Stimulated activated CD4-positive, alpha-beta T cell treated with anti-CD3 and anti-CD28 coated beads, Interleukin-4, amount 100 ng/mL, for 1 hour (primary cell): ENCODE measurements around the gene ARID1B.

Source experiments
- DNase-seq: peaks from one replicate; pipeline ENCODE4 v3.0.0-alpha.2; 2020

ARID1B gene

GRCh38 chr6:157236040-157236725, 459.0 kb downstream of the ARID1B start:
- peak; percentile 24 for DNase-seq

DNA sequence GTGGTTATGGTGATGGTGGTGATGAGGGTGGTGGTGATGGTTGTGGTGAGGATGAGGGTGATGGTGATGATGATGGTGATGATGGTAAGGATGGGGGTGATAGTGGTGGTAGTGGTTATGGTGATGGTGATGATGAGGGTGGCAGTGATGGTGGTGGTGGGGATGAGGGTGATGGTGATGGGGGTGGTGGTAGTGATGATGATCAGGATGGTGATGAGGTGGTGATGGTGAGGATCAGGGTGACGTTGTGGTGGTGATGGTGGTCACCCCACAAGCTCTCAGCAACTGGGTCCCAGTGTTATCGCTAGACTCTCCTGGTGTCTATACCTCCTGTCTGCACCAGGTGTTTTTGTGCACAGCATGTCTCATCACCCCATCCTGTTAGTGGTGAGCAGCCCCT, 461.2 kb downstream of the ARID1B start:
- DNase-seq: no peak

DNA sequence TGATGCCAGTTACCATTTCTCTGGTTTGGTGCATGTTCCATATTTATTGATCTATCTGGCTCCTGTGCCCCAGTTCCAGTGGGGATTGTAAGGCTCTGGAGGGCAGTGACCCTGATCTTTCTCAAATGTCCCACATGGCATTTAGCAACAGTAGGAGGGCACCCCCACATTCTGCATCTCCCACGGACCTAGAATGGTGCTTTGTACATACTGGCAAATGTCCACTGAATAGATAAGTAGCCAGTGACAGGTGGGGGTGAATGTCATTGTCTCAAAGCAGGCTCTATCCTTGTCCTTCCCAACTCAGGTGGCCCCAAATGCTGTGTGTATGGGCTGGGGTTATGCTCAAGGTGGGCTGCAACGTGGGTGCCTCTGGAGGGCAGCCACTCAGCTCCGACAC, 462.0 kb downstream of the ARID1B start:
- no peak for DNase-seq

DNA sequence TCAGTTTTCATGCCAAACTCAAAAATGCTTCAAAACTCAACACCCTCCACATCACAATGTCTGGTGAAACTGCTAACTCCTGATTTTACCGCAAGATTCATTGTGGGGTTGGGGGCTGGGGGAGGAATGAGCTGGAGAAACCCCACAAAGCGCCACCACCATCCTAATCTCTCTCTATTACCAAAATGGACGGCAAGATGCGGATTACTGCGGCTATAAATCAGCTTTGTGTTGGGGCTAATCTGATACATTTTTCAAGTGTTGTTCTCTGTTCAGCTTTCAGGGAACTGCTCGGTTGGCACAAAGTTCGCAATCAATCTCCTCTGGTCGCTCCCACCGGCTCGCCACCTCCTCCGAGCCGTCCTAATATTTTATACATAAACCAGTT, 462.5 kb downstream of the ARID1B start:
- no peak for DNase-seq

DNA sequence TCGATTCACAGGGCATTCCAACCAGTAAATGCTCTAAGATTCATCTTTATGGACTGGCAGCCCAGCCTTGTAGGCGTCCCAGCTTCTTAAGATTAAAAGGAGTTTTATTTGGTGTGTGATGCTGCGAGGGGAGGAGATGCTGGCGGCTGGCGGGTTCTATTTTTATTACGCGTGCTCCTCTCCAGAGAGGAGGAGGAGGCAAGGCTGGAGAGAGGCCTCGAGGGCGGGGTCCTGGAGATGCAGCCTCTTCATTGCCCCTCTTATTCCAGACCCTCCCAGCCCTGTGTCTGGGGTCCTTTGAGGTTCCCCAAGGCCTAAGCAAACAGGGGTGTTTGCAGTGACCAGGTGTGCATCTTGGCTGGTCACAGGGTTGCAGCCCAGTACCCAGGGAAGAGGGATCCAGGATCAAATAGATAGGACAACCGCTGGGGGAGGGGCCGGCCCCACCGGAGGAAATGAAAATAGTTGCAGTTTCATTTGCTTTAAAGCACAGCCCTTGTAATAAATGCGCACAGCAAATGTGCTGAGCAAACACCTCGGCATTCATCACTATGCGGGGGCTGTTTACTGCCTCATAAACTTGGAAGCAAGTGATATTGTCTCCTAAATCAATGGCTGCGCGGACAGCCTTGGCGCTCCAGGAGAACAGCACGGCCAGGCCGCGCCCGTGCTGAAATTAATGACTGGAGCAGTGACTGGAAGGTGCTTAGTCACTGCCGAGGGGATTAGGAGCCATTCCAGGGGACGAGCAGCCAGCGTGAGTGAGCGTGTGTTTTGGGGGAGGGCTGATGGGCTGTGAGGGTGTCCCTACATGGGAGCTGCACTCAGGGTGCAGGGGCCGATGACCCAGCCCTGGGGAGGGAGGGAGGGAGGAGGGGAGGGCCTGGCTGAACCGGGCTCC, 463.1 kb downstream of the ARID1B start:
- DNase-seq: no peak

- no peak for DNase-seq
Measured at GRCh38 chr6:157240960-157241311, 463.8 kb downstream of the ARID1B start.

GRCh38 chr6:157242791-157243190, 465.6 kb downstream of the ARID1B start:
- no peak for DNase-seq

- DNase-seq: no peak
Measured at GRCh38 chr6:157244175-157244574, 467.0 kb downstream of the ARID1B start.

DNA sequence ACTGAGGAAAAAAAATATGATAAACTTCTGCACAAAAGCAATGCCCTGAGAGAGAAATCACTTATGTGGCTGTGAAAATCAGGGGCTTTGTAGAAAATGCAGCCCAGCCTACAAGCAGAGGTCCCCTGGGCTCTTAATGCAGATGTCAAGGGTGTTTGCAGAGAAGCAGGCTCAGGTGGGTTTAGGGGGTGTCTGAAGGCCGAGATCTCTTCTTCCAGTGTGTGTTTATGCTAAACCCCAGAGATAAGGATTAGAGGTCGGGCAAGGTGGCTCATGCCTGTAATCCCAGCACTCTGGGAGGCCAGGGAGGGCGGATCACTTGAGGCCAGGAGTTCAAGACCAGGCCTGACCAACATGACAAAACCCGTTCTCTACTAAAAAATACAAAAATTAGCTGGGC, 467.6 kb downstream of the ARID1B start:
- DNase-seq: no peak

DNA sequence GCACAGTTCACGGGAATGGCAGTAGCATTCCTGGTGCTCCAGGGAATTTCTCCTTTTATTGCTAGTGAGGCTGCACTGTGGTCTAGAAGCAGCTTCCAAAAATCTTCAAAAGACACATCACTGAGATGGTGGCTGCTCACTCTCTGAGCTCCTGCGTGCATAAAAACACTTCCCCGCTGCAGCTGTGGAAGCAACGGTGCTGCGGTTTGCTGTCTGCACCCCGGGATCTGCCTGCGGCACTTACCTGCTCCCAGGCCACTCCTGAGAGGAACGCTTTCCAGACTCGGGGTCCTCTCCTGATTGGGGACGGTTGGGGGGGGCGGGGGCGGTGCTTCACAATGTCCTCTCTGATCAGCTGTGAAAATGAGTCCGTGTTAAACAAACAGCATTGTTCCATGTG, 468.3 kb downstream of the ARID1B start:
- no peak for DNase-seq

GRCh38 chr6:157246048-157246630, 469.0 kb downstream of the ARID1B start:
- no peak for DNase-seq

DNA sequence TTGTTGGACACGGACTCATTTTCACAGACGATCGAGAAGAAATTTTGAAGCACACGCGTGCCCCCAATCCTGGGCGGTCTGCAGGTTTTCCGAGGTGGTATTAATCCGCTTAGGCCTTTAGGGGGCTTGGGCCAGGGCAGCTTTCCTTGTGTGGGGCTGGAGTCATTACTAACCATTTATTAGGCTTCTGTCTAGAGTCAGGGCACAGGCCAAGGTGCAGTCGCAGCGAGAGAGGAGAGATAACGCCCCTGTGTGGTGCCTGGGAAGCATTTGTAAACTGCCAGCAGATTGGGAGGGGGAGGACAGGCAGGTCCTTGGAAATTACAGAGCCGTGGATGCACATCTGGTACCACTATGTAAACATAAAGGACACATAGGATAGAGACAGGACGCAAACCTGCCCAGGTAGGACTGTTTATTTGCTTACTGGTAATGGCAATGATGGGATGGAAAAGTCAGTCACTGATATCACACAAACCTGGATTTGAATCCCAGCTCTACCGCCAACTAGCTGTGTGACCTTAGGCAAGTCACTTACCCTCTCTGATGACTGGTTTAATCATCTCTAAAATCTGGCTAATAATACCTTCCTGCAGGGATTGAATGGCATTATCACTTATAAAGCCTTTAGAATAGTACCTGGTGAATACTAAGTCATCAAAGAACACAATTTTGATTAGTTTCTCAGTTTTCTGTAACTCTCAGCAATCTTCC, 469.8 kb downstream of the ARID1B start:
- no peak for DNase-seq

- DNase-seq: no peak
Measured at GRCh38 chr6:157248264-157248663, 471.1 kb downstream of the ARID1B start.

DNA sequence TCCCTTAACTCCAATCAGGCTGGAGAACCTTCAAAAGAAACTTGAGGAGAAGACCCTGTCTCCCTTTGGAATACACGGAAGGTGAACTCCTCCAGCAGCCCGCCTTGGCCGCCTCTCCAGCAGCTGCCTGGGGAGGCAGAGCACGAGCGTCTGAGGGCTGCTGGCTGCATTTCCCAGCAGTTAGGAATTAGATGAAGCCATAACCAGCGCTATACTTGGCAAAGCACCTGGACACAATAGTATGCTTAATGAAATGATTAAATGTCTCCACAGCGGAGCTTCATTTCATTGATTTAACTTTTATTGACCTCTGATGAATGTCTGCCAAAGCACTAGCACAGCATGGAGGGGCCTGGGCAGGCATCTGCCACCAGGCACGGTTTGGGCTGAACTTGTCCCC, 472.6 kb downstream of the ARID1B start:
- DNase-seq: no peak

GRCh38 chr6:157251586-157252247, 474.5 kb downstream of the ARID1B start:
- no peak for DNase-seq

- no peak for DNase-seq
Measured at GRCh38 chr6:157253017-157253416, 475.8 kb downstream of the ARID1B start.

DNA sequence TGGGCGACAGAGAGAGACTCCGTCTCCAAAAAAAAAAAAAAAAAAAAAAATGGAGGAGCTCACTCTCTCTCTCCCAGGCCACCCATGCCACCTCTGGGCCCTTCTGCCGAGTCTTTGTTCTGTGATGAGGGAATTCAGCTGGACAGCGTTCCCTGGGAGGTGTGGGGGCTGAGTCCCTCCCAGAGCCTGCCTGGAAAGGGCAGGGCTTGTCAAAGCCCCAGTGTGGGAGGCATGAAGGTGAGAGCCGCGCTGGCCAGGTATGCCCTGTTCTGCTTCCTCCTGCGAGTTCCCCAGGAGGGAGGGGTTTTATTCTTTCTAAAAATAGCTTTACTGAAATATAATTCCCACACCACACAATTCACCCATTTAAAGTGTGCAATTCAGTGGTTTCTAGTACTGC, 476.5 kb downstream of the ARID1B start:
- no peak for DNase-seq

GRCh38 chr6:157254538-157254937, 477.4 kb downstream of the ARID1B start:
- DNase-seq: no peak

- no peak for DNase-seq
Measured at GRCh38 chr6:157255079-157255478, 477.9 kb downstream of the ARID1B start.

DNA sequence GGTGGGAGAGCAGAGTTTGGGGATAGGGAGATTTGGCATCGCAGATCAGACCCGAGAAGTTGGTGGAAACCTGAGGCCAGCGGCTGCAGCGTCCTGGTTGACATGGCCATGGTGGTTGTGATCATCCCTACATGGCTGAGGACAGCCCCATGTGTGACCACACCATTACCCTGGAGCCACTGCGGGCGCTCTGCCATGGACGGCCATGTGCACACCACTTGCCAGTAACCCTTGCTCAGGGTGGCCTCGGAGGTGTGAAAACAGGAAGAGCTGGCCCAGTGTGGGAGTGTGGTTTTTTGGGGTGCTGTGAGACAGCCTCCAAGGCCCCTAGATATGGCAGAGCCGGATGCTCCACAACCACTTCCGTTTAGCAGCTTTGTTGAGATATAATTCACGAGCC, 481.7 kb downstream of the ARID1B start:
- no peak for DNase-seq

GRCh38 chr6:157259443-157259842, 482.3 kb downstream of the ARID1B start:
- DNase-seq: no peak
